ENCODE data around the gene PLB1. TPM values are rescaled to one million over a fixed set of nuclear protein-coding genes. Genes with fewer than 3 reads are reported as not detected.
A peak's percentile ranks its signal among the peaks of the same experiment; 100 is the strongest.

The PLB1 gene
- total and polyA plus RNA-seq, 4 experiments from 2014 or later = 0.38 to 0.91 (median 0.82) TPM

GRCh38 chr2:28544405-28544921 lies 48.6 kb downstream of the PLB1 start:
- intact Hi-C loops (cut with micrococcal nuclease) = no loop called here
- no peaks in the 10 kb centered on the region for H3K27me3 Mint-ChIP-seq
- Histone ChIP-seq H3K4me3 (ENCODE audit: low read length in 2 of 2) (no peak overlapping the region), H3K36me3 (ENCODE audit: insufficient read depth, low read length) (no peaks in the 10 kb centered on the region), H3K27me3 (ENCODE audit: insufficient read depth, low read length) (no peaks in the 10 kb centered on the region), H3K4me1 (ENCODE audit: insufficient read depth, low read length) (peaks cover 37% of the 10 kb centered on the region), H3K27ac (ENCODE audit: low read depth, low read length) (peak overlapping the region; percentile 38), H3K9me3 (ENCODE audit: control insufficient read depth in 1 of 2, low read length in 2 of 2) (no peaks in the 10 kb centered on the region)
- H3K4me3 Mint-ChIP-seq = peak overlapping the region in 7 of 8 donors; percentile 49 to 84 (median 66)
- H3K4me1 Mint-ChIP-seq = peaks cover 16 to 51% (median 27%) of the 10 kb centered on the region in 4 donors
- ChIA-PET CTCF (ENCODE audit: partially characterized antibody) (no interaction called here), POLR2A (ENCODE audit: partially characterized antibody) (interaction anchor here (0.8 kb wide), 1 partner anchor 9 kb away, joined by 3 read pairs; no protein-coding TSS in a partner anchor)
- H3K36me3 Mint-ChIP-seq = no peaks in the 10 kb centered on the region
- no peaks in the 10 kb centered on the region for H3K9me3 Mint-ChIP-seq
- peak overlapping the region; percentile 90 to 98 (median 95) for H3K27ac Mint-ChIP-seq
- DNase-seq = peak in 4 of 5 donors; percentile 28 to 73 (median 47)

GRCh38 chr2:28544922-28545589 lies 49.2 kb downstream of the PLB1 start:
- peak overlapping the region; percentile 11 to 84 (median 62) for H3K4me3 Mint-ChIP-seq

GRCh38 chr2:28545590-28546200 lies 49.8 kb downstream of the PLB1 start:
- no peaks in the 10 kb centered on the region for H3K27me3 Mint-ChIP-seq
- no peaks in the 10 kb centered on the region for H3K36me3 Mint-ChIP-seq
- ChIA-PET POLR2A (ENCODE audit: partially characterized antibody) (no interaction called here), CTCF (ENCODE audit: partially characterized antibody) (interaction anchor here (1.2 kb wide), 1 partner anchor 21 kb away, joined by 4 read pairs; no protein-coding TSS in a partner anchor)
- intact Hi-C loops (cut with micrococcal nuclease) = no loop called here
- Histone ChIP-seq H3K27ac (ENCODE audit: low read depth, low read length) (peak overlapping the region; percentile 38), H3K9me3 (ENCODE audit: control insufficient read depth in 1 of 2, low read length in 2 of 2) (no peaks in the 10 kb centered on the region), H3K4me3 (ENCODE audit: low read length in 2 of 2) (no peak overlapping the region), H3K4me1 (ENCODE audit: insufficient read depth, low read length) (peaks cover 37% of the 10 kb centered on the region), H3K36me3 (ENCODE audit: insufficient read depth, low read length) (no peaks in the 10 kb centered on the region), H3K27me3 (ENCODE audit: insufficient read depth, low read length) (no peaks in the 10 kb centered on the region)
- H3K4me3 Mint-ChIP-seq = peak overlapping the region in 5 of 8 donors; percentile 40 to 84 (median 67)
- H3K4me1 Mint-ChIP-seq = peaks cover 16 to 51% (median 27%) of the 10 kb centered on the region in 4 donors
- H3K9me3 Mint-ChIP-seq = no peaks in the 10 kb centered on the region
- H3K27ac Mint-ChIP-seq = peak overlapping the region; percentile 73 to 98 (median 93)
- DNase-seq = peak; percentile 15 to 73 (median 55)

More at GRCh38 chr2:28544922-28545589, 49.2 kb downstream of the PLB1 start:
- intact Hi-C loops (cut with micrococcal nuclease) = no loop called here
- ChIA-PET POLR2A (ENCODE audit: partially characterized antibody) (interaction anchor here (0.8 kb wide), 1 partner anchor 10 kb away, joined by 3 read pairs; no protein-coding TSS in a partner anchor), CTCF (ENCODE audit: partially characterized antibody) (interaction anchor here (1.2 kb wide), 1 partner anchor 22 kb away, joined by 4 read pairs; no protein-coding TSS in a partner anchor)
- no peaks in the 10 kb centered on the region for H3K36me3 ChIP-seq (ENCODE audit: insufficient read depth, low read length)
- no peaks in the 10 kb centered on the region for H3K27me3 Mint-ChIP-seq
- H3K27ac ChIP-seq (ENCODE audit: low read depth, low read length) = peak overlapping the region; percentile 38
- H3K9me3 Mint-ChIP-seq = no peaks in the 10 kb centered on the region
- H3K4me3 ChIP-seq (ENCODE audit: low read length in 2 of 2) = no peak overlapping the region
- no peaks in the 10 kb centered on the region for H3K36me3 Mint-ChIP-seq
- H3K9me3 ChIP-seq (ENCODE audit: control insufficient read depth in 1 of 2, low read length in 2 of 2) = no peaks in the 10 kb centered on the region
- peaks cover 16 to 51% (median 27%) of the 10 kb centered on the region in 4 donors for H3K4me1 Mint-ChIP-seq
- H3K4me1 ChIP-seq (ENCODE audit: insufficient read depth, low read length) = peaks cover 37% of the 10 kb centered on the region
- DNase-seq = peak; percentile 21 to 62 (median 53)
- H3K27ac Mint-ChIP-seq = peak overlapping the region; percentile 90 to 98 (median 95)
- no peaks in the 10 kb centered on the region for H3K27me3 ChIP-seq (ENCODE audit: insufficient read depth, low read length)

- H3K4me3 Mint-ChIP-seq = peak overlapping the region in 4 of 8 donors; percentile 2 to 84 (median 26)
- H3K27me3 ChIP-seq (ENCODE audit: insufficient read depth, low read length) = no peaks in the 10 kb centered on the region
- no peak overlapping the region for H3K4me3 ChIP-seq (ENCODE audit: low read length in 2 of 2)
- H3K27ac Mint-ChIP-seq = peak overlapping the region; percentile 2 to 97 (median 78)
- no peaks in the 10 kb centered on the region for H3K27me3 Mint-ChIP-seq
- no peak overlapping the region for H3K27ac ChIP-seq (ENCODE audit: low read depth, low read length)
- no peak for DNase-seq
- peaks cover 16 to 51% (median 27%) of the 10 kb centered on the region in 4 donors for H3K4me1 Mint-ChIP-seq
- ChIA-PET CTCF (ENCODE audit: partially characterized antibody) (interaction anchor here (1.2 kb wide), 1 partner anchor 21 kb away, joined by 4 read pairs; no protein-coding TSS in a partner anchor), POLR2A (ENCODE audit: partially characterized antibody) (no interaction called here)
- no peaks in the 10 kb centered on the region for H3K36me3 Mint-ChIP-seq
- H3K4me1 ChIP-seq (ENCODE audit: insufficient read depth, low read length) = peaks cover 37% of the 10 kb centered on the region
- no peaks in the 10 kb centered on the region for H3K9me3 ChIP-seq (ENCODE audit: control insufficient read depth in 1 of 2, low read length in 2 of 2)
- intact Hi-C loops (cut with micrococcal nuclease) = no loop called here
- no peaks in the 10 kb centered on the region for H3K36me3 ChIP-seq (ENCODE audit: insufficient read depth, low read length)
- H3K9me3 Mint-ChIP-seq = no peaks in the 10 kb centered on the region
Measured at GRCh38 chr2:28546242-28546641, 50.4 kb downstream of the PLB1 start.

- Histone ChIP-seq H3K9me3 (ENCODE audit: control insufficient read depth in 1 of 2, low read length in 2 of 2) (no peaks in the 10 kb centered on the region), H3K36me3 (ENCODE audit: insufficient read depth, low read length) (no peaks in the 10 kb centered on the region), H3K4me1 (ENCODE audit: insufficient read depth, low read length) (peaks cover 37% of the 10 kb centered on the region), H3K27me3 (ENCODE audit: insufficient read depth, low read length) (no peaks in the 10 kb centered on the region), H3K27ac (ENCODE audit: low read depth, low read length) (no peak overlapping the region), H3K4me3 (ENCODE audit: low read length in 2 of 2) (no peak overlapping the region)
- ChIA-PET CTCF (ENCODE audit: partially characterized antibody) (no interaction called here), POLR2A (ENCODE audit: partially characterized antibody) (no interaction called here)
- Mint-ChIP-seq H3K27me3 (no peaks in the 10 kb centered on the region), H3K4me3 (no peak overlapping the region), H3K9me3 (no peaks in the 10 kb centered on the region), H3K36me3 (no peaks in the 10 kb centered on the region), H3K27ac (peak overlapping the region in 6 of 7 donors; percentile 29 to 90 (median 82)), H3K4me1 (peaks cover 16 to 51% (median 27%) of the 10 kb centered on the region in 4 donors)
- DNase-seq = no peak
- intact Hi-C loops (cut with micrococcal nuclease) = no loop called here
Measured at GRCh38 chr2:28547223-28547860, 51.5 kb downstream of the PLB1 start.

- ChIA-PET CTCF (ENCODE audit: partially characterized antibody) (no interaction called here), POLR2A (ENCODE audit: partially characterized antibody) (no interaction called here)
- no peaks in the 10 kb centered on the region for H3K27me3 Mint-ChIP-seq
- no peaks in the 10 kb centered on the region for H3K9me3 ChIP-seq (ENCODE audit: control insufficient read depth in 1 of 2, low read length in 2 of 2)
- peak overlapping the region; percentile 21 to 90 (median 80) for H3K27ac Mint-ChIP-seq
- no peak overlapping the region for H3K27ac ChIP-seq (ENCODE audit: low read depth, low read length)
- no peaks in the 10 kb centered on the region for H3K27me3 ChIP-seq (ENCODE audit: insufficient read depth, low read length)
- no peaks in the 10 kb centered on the region for H3K36me3 Mint-ChIP-seq
- H3K9me3 Mint-ChIP-seq = no peaks in the 10 kb centered on the region
- H3K4me3 ChIP-seq (ENCODE audit: low read length in 2 of 2) = no peak overlapping the region
- peak in 4 of 5 donors; percentile 9 to 39 (median 17) for DNase-seq
- H3K4me3 Mint-ChIP-seq = peak overlapping the region in 2 of 8 donors; percentile 18 to 26
- H3K4me1 Mint-ChIP-seq = peaks cover 16 to 51% (median 27%) of the 10 kb centered on the region in 4 donors
- intact Hi-C loops (cut with micrococcal nuclease) = no loop called here
- peaks cover 37% of the 10 kb centered on the region for H3K4me1 ChIP-seq (ENCODE audit: insufficient read depth, low read length)
- no peaks in the 10 kb centered on the region for H3K36me3 ChIP-seq (ENCODE audit: insufficient read depth, low read length)
Measured at GRCh38 chr2:28547906-28548600, 52.2 kb downstream of the PLB1 start.

Measured in CD4-positive, alpha-beta memory T cell (primary cell).